Upper lobe of left lung (tissue), 6 donors: Measurements from ENCODE around the gene XRCC4. TPM values are rescaled to one million over a fixed set of nuclear protein-coding genes. Genes with fewer than 3 reads are reported as not detected.

Experiments
- ATAC-seq, 2 donors: fragments of 200-7000 bp; cut with Tn5 transposase; one replicate each; pipeline ENCODE4 v1.9.1; 2022; ENCODE audit warnings: mild to moderate bottlenecking in 2 of 2, moderate library complexity in 2 of 2; ENCODE audit not compliant: low FRiP score in 2 of 2
- DNase-seq, 2 donors: peaks; one replicate each; pipeline ENCODE4 v3.0.0-alpha.2; 2019 to 2020
- H3K27ac ChIP-seq, 4 donors: fragments of 200-600 bp; sonication (generic); one replicate each; pipeline ENCODE4 v1.5.1; 2016 to 2019
- H3K27me3 ChIP-seq, 4 donors: fragments of 200-600 bp; sonication (generic); one replicate each; pipeline ENCODE4 v1.5.1; 2017 to 2019
- H3K36me3 ChIP-seq, 4 donors: fragments of 200-600 bp; sonication (generic); one replicate each; pipeline ENCODE4 v1.5.1; 2016 to 2019
- H3K4me1 ChIP-seq, 4 donors: fragments of 200-600 bp; sonication (generic); one replicate each; pipeline ENCODE4 v1.5.1; 2018 to 2019
- H3K4me3 ChIP-seq, 4 donors: fragments of 200-600 bp; sonication (generic); one replicate each; pipeline ENCODE4 v1.5.1; 2017 to 2019; ENCODE audit warnings: mild to moderate bottlenecking in 2 of 4, moderate library complexity in 1 of 4
- H3K9me3 ChIP-seq, 4 donors: fragments of 200-600 bp; sonication (generic); one replicate each; pipeline ENCODE4 v1.5.1; 2018 to 2019
- EP300 ChIP-seq, 4 donors: sonication (generic); formaldehyde crosslinking; IDR thresholded peaks; one replicate each; pipeline ENCODE4 v1.5.1; 2017; ENCODE audit warnings: antibody characterized with exemption in 4 of 4, control low read depth in 2 of 4
- POLR2A ChIP-seq, 4 donors: fragments of 450-650 bp; IDR thresholded peaks; one replicate each; pipeline ENCODE4 v1.5.1; 2016 to 2017; ENCODE audit warnings: antibody characterized with exemption in 4 of 4, mild to moderate bottlenecking in 2 of 4
- POLR2AphosphoS5 ChIP-seq, 2 donors: sonication (generic); formaldehyde crosslinking; IDR thresholded peaks; one replicate each; pipeline ENCODE4 v1.5.1; 2017; ENCODE audit warnings: antibody characterized with exemption in 2 of 2
- WGBS, 2 donors: methylation state at CpG; one replicate each; pipeline ENCODE4 v1.1.5; 2017 to 2018; 5-methylcytosine and 5-hydroxymethylcytosine counted together
- total RNA-seq, 6 donors: library from RNA; depleted of rRNA in 4 of 6; stranded (reverse); fragments of >200 nt in 4 of 6; gene quantifications; one replicate each; pipeline versions ENCODE4 v1.1.0 to v1.2.1, GENCODE V29; 2016 to 2021
- TF ChIP-seq, protein P1 (sequence below), 6 experiments: fragments of 450-650 bp in 4 of 6; fragments of 200-600 bp in 2 of 6; sonication (generic) in 2 of 6; IDR thresholded peaks; one replicate each; pipeline ENCODE4 v1.5.1; 2016 to 2019; ENCODE audit warnings: antibody characterized with exemption in 6 of 6
- donor health status: DM: no; HTN: no; CAD: no; lungs with moderate emphysema.
- donor health status: DM: no; HTN: yes; CAD: no; lungs with severe emphysema.

Gene XRCC4
- total RNA-seq, 6 donors from 2014 or later = 4.4 to 11.8 (median 7.7) TPM

DNA sequence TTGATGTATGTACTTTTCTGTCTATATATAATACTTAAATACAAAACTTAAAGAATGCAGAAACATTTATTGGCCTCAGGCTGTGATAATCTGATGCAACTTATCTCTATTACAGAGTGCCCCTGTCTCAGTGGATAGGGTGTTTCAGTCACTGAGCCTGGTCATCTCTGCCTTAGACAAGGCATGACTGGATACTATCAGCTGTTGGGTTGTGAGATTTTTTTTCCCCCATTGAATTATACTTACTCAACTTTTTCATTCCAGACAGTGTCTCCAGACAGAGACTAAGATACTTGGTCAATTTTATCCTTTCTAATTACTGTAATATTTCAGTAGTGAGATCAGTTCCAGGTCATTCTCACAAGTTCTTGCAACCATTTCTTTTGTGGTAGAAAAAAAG lies 26.7 kb downstream of the XRCC4 start:
- Histone ChIP-seq H3K9me3 (no peaks in the 10 kb centered on the region), H3K36me3 (no peaks in the 10 kb centered on the region), H3K27ac (no peak overlapping the region), H3K27me3 (no peaks in the 10 kb centered on the region), H3K4me1 (no peaks in the 10 kb centered on the region), H3K4me3 (no peak overlapping the region)
- peak in 1 of 2 donors; percentile 73 for ATAC-seq
- no peak for DNase-seq
- TF ChIP-seq POLR2AphosphoS5 (IDR thresholded peaks at IDR 0.05) (no peak), EP300 (IDR thresholded peaks at IDR 0.05) (no peak), POLR2A (IDR thresholded peaks at IDR 0.05) (no peak)
- TF ChIP-seq, protein P1, sequence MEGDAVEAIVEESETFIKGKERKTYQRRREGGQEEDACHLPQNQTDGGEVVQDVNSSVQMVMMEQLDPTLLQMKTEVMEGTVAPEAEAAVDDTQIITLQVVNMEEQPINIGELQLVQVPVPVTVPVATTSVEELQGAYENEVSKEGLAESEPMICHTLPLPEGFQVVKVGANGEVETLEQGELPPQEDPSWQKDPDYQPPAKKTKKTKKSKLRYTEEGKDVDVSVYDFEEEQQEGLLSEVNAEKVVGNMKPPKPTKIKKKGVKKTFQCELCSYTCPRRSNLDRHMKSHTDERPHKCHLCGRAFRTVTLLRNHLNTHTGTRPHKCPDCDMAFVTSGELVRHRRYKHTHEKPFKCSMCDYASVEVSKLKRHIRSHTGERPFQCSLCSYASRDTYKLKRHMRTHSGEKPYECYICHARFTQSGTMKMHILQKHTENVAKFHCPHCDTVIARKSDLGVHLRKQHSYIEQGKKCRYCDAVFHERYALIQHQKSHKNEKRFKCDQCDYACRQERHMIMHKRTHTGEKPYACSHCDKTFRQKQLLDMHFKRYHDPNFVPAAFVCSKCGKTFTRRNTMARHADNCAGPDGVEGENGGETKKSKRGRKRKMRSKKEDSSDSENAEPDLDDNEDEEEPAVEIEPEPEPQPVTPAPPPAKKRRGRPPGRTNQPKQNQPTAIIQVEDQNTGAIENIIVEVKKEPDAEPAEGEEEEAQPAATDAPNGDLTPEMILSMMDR (IDR thresholded peaks at IDR 0.05) = no peak

DNA sequence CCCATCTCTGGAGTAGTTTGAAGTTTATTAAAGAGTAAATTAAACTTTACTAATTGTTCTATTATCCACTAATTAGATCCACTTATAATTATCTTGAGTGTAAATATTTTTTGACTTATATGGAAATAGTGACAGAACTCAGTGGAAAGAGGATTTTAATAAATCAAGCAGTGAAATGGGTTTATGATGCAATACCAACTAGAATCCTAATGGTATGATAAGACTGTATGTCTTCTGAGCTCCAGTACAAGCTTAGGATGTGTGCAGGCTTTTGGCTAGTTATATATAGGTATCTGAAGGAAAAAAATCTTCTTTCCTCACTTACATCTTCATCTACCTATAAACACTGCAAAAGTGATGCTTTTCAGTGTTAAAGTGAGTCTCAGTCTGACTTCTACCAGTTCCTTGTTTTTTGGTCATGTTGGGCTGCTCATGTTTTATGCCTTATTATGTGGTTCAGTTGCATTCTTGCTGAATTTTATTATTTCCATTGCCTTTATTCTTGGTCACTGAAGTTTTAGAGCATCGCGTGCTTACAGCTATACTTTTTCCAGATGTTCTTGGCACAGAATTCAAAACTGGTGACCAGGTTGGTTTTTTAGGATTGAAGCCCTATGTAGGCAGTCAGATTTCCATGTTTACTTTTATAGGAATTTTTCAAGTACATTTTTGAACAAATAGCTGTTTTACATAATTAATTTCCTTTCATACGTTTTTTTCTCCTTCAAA lies 30.5 kb downstream of the XRCC4 start:
- no peaks in the 10 kb centered on the region for H3K9me3 ChIP-seq
- DNase-seq = no peak
- WGBS, 2 donors = 91 to 92% methylated on average over 3 of the region's 3 CpGs
- no peaks in the 10 kb centered on the region for H3K4me1 ChIP-seq
- H3K4me3 ChIP-seq = no peak overlapping the region
- no peak for ATAC-seq
- no peaks in the 10 kb centered on the region for H3K36me3 ChIP-seq
- no peaks in the 10 kb centered on the region for H3K27me3 ChIP-seq
- TF ChIP-seq, protein P1 (IDR thresholded peaks at IDR 0.05) = no peak
- TF ChIP-seq EP300 (IDR thresholded peaks at IDR 0.05) (no peak), POLR2A (IDR thresholded peaks at IDR 0.05) (no peak), POLR2AphosphoS5 (IDR thresholded peaks at IDR 0.05) (no peak)
- H3K27ac ChIP-seq = no peak overlapping the region

DNA sequence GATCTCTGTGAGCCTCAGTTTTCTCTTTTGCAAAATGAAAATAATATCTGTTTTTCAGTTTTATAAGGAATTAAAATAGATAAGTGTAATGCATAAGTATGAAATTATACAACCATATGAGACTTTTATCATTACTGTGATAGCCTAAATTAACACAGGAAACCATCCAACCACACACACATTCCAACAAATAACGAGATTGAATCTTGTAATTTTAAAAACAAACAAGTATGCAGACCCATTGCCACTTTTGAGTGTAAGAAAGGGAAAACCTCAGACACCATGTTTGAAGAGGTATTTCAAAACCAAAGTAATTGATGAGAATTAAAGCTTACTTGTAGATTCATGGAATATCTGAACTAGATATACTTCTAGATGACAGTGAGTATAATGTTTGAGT lies 32.0 kb downstream of the XRCC4 start:
- DNase-seq (no peak), ATAC-seq (no peak)
- WGBS, 2 donors = 77 to 80% methylated on average over 1 of the region's 1 CpG
- TF ChIP-seq EP300 (IDR thresholded peaks at IDR 0.05) = no peak
- Histone ChIP-seq H3K4me3 (no peak overlapping the region), H3K27ac (no peak overlapping the region), H3K4me1 (no peaks in the 10 kb centered on the region), H3K36me3 (peaks cover 0 to 3% (median 0%) of the 10 kb centered on the region in 4 donors), H3K27me3 (no peaks in the 10 kb centered on the region), H3K9me3 (no peaks in the 10 kb centered on the region)

DNA sequence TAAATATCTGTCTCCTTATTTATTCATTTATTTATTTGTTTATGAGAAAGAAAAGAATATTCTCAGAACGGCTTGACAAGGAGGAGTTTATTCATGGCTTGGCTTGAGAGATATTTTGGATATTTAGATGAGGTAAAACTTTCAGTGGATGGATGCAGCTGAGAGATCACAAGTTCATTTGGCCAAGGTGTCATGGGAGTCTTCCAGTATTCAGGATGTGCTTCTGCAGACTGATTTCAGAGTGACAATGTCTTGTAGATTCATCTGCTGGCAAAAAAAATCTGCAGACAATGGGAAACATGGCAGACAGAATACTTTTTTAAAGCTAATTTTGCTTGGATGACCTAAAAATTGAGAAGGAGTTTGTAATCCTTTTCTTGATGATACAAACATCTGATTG lies 38.5 kb downstream of the XRCC4 start:
- WGBS, 2 donors = 83 to 97% methylated on average over 1 of the region's 1 CpG
- no peak for ATAC-seq
- H3K9me3 ChIP-seq = peaks cover 0 to 4% (median 2%) of the 10 kb centered on the region in 4 donors
- no peak overlapping the region for H3K4me3 ChIP-seq
- no peak for TF ChIP-seq EP300 (IDR thresholded peaks at IDR 0.05)
- TF ChIP-seq, protein P1 (IDR thresholded peaks at IDR 0.05) = no peak
- no peak for TF ChIP-seq POLR2AphosphoS5 (IDR thresholded peaks at IDR 0.05)
- DNase-seq = no peak
- H3K4me1 ChIP-seq = no peaks in the 10 kb centered on the region
- peaks cover 0 to 3% (median 0%) of the 10 kb centered on the region in 4 donors for H3K36me3 ChIP-seq
- no peak overlapping the region for H3K27ac ChIP-seq
- no peaks in the 10 kb centered on the region for H3K27me3 ChIP-seq

DNA sequence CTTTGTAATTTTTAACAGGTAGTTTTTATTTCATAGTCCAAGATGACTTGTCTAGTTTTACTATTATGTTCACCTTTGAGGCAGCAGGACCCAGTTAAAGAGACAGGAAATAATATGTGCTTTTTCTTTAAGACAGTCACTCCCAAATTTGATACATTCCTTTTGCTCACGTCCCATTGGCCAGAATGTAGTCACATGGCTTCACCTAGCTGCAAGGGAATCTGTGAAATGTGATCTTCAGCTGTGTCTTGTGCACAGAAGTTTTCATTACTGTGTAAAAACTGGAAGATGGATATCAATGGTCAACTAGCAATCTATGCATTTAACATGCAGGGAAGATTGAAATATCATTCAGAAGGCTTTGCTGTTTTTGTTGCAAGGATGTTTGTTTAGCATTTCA lies 41.1 kb downstream of the XRCC4 start:
- Histone ChIP-seq H3K4me3 (no peak overlapping the region), H3K9me3 (peaks cover 0 to 4% (median 2%) of the 10 kb centered on the region in 4 donors), H3K27me3 (no peaks in the 10 kb centered on the region), H3K4me1 (no peaks in the 10 kb centered on the region), H3K27ac (no peak overlapping the region), H3K36me3 (no peaks in the 10 kb centered on the region)
- no peak for DNase-seq
- no peak for TF ChIP-seq POLR2A (IDR thresholded peaks at IDR 0.05)
- TF ChIP-seq EP300 (IDR thresholded peaks at IDR 0.05) = no peak
- TF ChIP-seq POLR2AphosphoS5 (IDR thresholded peaks at IDR 0.05) = no peak
- TF ChIP-seq, protein P1 (IDR thresholded peaks at IDR 0.05) = no peak
- ATAC-seq = no peak
- WGBS, 2 donors = 84 to 96% methylated on average over 1 of the region's 1 CpG
